ENCODE data around the gene SMYD1.
"Not testable (repeated sequence)": the region's sequence is repeated elsewhere in the genome, so short reads cannot be mapped to it uniquely, and the experiment has no call there.

The SMYD1 gene

GRCh38 chr2:88038263-88039105, 29.1 kb upstream of the SMYD1 start:
- Histone ChIP-seq H3K79me2 (ENCODE audit: control insufficient read depth, insufficient read depth, low read length, unreplicated experiment) (peaks cover 18% of the 10 kb centered on the region), H3K4me1 (ENCODE audit: control insufficient read depth, insufficient read depth, low read length, unreplicated experiment) (peaks cover 46% of the 10 kb centered on the region), H3K36me3 (ENCODE audit: insufficient read depth, low read length) (peaks cover 21% of the 10 kb centered on the region), H2AFZ (ENCODE audit: low read length, unreplicated experiment) (peak overlapping the region; percentile 11), H3K27ac (ENCODE audit: low read depth, low read length) (peak overlapping the region; percentile 93), H3K4me3 (ENCODE audit: low read depth, low read length) (0 out of 2 replicates have a peak overlapping the region, but pooled peaks have one; percentile 0), H3K27me3 (ENCODE audit: insufficient read depth, low read length) (no peaks in the 10 kb centered on the region)

DNA sequence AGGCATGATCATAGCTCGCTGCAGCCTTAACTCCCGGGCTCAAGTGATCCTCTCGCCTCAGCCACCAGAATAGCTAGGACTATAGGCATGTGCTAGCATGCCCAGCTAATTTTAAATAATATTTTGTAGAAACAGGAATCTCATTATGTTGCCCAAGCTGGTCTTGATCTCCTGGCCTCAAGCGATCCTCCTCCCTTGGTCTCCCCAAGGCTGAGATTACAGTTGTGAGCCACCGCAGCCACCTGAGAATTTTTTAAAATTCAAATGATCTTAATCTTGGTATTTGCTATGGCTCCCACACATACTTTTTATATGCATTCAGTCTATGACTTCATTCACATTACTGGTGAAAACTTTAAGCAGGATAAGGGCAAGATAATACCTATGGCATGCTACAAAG, 25.1 kb upstream of the SMYD1 start:
- H3K27me3 ChIP-seq (ENCODE audit: insufficient read depth, low read length): no peaks in the 10 kb centered on the region
- H3K27ac ChIP-seq (ENCODE audit: low read depth, low read length): no peak overlapping the region
- H3K4me1 ChIP-seq (ENCODE audit: control insufficient read depth, insufficient read depth, low read length, unreplicated experiment): peaks cover 32% of the 10 kb centered on the region
- no peak overlapping the region for H3K4me3 ChIP-seq (ENCODE audit: low read depth, low read length)
- H2AFZ ChIP-seq (ENCODE audit: low read length, unreplicated experiment): no peak overlapping the region
- H3K79me2 ChIP-seq (ENCODE audit: control insufficient read depth, insufficient read depth, low read length, unreplicated experiment): peaks cover 20% of the 10 kb centered on the region
- no peaks in the 10 kb centered on the region; the same call in 1 of the 2 replicates for H3K36me3 ChIP-seq (ENCODE audit: insufficient read depth, low read length)

DNA sequence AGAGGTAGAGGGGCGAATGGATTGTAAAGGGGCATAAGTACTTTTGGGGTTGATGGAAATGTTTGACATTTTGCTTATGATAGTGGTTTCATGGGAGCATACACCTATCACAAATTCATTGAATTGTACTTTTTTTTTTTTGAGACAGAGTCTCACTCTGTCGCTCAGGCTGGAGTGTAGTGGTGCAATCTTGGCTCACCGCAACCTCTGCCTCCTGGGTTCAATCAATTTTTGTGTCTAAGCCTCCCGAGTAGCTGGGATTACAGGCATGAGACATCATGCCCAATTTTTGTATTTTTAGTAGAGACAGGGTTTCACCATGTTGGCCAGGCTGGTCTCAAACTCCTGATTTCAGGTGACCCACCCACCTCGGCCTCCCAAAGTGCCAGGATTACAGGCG, 22.1 kb upstream of the SMYD1 start:
- not testable (repeated sequence) for H3K36me3 ChIP-seq (ENCODE audit: insufficient read depth, low read length); H3K27me3 ChIP-seq (ENCODE audit: insufficient read depth, low read length); H3K4me3 ChIP-seq (ENCODE audit: low read depth, low read length); H2AFZ ChIP-seq (ENCODE audit: low read length, unreplicated experiment); H3K27ac ChIP-seq (ENCODE audit: low read depth, low read length); H3K4me1 ChIP-seq (ENCODE audit: control insufficient read depth, insufficient read depth, low read length, unreplicated experiment)
- peaks cover 21% of the 10 kb centered on the region for H3K79me2 ChIP-seq (ENCODE audit: control insufficient read depth, insufficient read depth, low read length, unreplicated experiment)

GRCh38 chr2:88048541-88048940, 19.1 kb upstream of the SMYD1 start:
- Histone ChIP-seq H3K36me3 (ENCODE audit: insufficient read depth, low read length) (peaks cover 12% of the 10 kb centered on the region; the same call in 1 of the 2 replicates), H2AFZ (ENCODE audit: low read length, unreplicated experiment) (no peak overlapping the region), H3K27ac (ENCODE audit: low read depth, low read length) (no peak overlapping the region), H3K4me1 (ENCODE audit: control insufficient read depth, insufficient read depth, low read length, unreplicated experiment) (peaks cover 5% of the 10 kb centered on the region), H3K79me2 (ENCODE audit: control insufficient read depth, insufficient read depth, low read length, unreplicated experiment) (peaks cover 36% of the 10 kb centered on the region), H3K4me3 (ENCODE audit: low read depth, low read length) (no peak overlapping the region), H3K27me3 (ENCODE audit: insufficient read depth, low read length) (no peaks in the 10 kb centered on the region)

- peaks cover 12% of the 10 kb centered on the region for H3K4me1 ChIP-seq (ENCODE audit: control insufficient read depth, insufficient read depth, low read length, unreplicated experiment)
- peaks cover 12% of the 10 kb centered on the region; the same call in 1 of the 2 replicates for H3K36me3 ChIP-seq (ENCODE audit: insufficient read depth, low read length)
- H2AFZ ChIP-seq (ENCODE audit: low read length, unreplicated experiment): no peak overlapping the region
- H3K79me2 ChIP-seq (ENCODE audit: control insufficient read depth, insufficient read depth, low read length, unreplicated experiment): peaks cover 42% of the 10 kb centered on the region
- no peak overlapping the region for H3K27ac ChIP-seq (ENCODE audit: low read depth, low read length)
- no peaks in the 10 kb centered on the region for H3K27me3 ChIP-seq (ENCODE audit: insufficient read depth, low read length)
- no peak overlapping the region for H3K4me3 ChIP-seq (ENCODE audit: low read depth, low read length)
These were observed 18.0 kb upstream of the SMYD1 start for GRCh38 chr2:88049622-88050021.

DNA sequence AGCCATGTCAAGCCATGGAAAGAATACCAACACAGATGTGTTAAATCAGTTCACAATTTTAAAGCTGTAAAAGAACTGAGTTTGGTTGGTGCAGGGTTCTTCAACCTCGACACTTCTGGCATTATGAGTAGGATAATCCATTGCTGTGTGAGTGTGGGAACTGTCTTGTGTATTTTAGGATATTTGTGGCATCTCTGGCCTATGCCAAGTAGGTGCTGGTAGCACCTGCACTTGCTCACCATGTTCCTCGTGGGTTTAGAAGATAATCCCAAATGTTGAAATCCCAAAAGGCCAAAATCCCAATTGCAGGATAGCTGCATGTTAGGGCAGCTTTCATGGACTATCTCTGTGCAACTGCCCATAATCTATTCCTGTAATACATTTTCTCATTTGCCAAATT, 15.8 kb upstream of the SMYD1 start:
- H3K27ac ChIP-seq (ENCODE audit: low read depth, low read length): no peak overlapping the region
- H3K79me2 ChIP-seq (ENCODE audit: control insufficient read depth, insufficient read depth, low read length, unreplicated experiment): peaks cover 43% of the 10 kb centered on the region
- peaks cover 12% of the 10 kb centered on the region; the same call in 1 of the 2 replicates for H3K36me3 ChIP-seq (ENCODE audit: insufficient read depth, low read length)
- no peaks in the 10 kb centered on the region for H3K27me3 ChIP-seq (ENCODE audit: insufficient read depth, low read length)
- no peak overlapping the region for H2AFZ ChIP-seq (ENCODE audit: low read length, unreplicated experiment)
- H3K4me1 ChIP-seq (ENCODE audit: control insufficient read depth, insufficient read depth, low read length, unreplicated experiment): peaks cover 12% of the 10 kb centered on the region
- H3K4me3 ChIP-seq (ENCODE audit: low read depth, low read length): no peak overlapping the region

DNA sequence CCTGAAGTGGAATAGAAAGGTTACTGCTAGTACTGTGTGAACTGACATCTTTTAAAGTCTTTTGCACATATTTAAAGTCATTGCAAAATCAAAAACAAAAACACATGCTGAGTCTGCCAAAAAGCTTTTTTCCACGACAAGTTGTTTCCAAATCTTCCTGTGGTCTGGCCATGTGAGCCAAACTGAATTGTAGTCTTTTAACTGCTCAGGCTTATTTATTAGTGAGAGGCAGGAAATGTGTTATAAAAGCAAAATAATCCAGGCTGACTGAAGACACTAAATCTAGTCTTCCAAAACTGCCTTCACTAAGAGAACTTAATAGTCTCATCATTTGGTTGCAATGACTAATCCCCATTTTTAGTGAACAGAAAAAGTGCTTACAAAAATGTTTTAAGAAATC, 14.3 kb upstream of the SMYD1 start:
- Histone ChIP-seq H3K27ac (ENCODE audit: low read depth, low read length) (no peak overlapping the region), H3K4me1 (ENCODE audit: control insufficient read depth, insufficient read depth, low read length, unreplicated experiment) (peaks cover 12% of the 10 kb centered on the region), H2AFZ (ENCODE audit: low read length, unreplicated experiment) (no peak overlapping the region), H3K27me3 (ENCODE audit: insufficient read depth, low read length) (no peaks in the 10 kb centered on the region), H3K36me3 (ENCODE audit: insufficient read depth, low read length) (peaks cover 12% of the 10 kb centered on the region; the same call in 1 of the 2 replicates), H3K4me3 (ENCODE audit: low read depth, low read length) (peak overlapping the region; percentile 88), H3K79me2 (ENCODE audit: control insufficient read depth, insufficient read depth, low read length, unreplicated experiment) (peaks cover 43% of the 10 kb centered on the region)

DNA sequence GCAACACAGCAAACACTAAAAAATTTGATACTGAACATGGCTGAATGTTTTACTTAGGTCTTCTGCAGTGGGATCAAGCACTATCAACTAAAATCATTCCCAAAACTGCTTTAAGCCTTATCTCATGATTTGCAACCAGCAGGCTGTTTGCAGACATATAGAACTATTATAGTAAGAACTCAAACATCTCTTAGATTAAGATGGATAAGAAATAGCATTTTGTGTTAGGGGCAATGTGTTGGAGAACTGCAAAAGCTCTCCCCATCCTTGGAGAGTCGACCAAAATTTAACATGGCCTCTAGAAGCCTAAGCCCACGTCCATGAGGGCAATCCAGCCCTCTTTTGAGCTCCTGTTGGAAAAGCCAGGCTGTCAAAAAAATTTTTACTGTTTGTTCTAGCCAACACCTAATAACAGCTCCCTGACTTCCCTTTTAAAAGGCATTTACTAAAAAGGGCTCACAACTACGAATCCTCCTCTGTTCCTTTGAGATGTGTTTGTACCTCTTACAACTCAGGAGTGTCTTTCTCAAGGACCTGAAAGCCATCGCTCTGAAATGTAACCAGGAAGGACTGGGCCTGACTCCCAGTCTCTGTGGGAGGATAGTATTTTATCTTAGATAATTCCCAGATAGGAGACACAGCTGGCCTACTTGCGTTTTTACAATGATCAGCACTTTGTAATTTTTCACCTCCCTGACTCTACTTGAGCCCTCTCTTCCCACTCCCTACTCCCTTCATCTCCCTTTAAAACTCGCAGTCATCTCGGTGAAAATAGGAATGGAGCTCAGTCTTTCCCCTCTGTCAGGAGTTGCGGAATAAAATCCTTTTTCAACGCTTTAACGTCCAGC, 13.5 kb upstream of the SMYD1 start:
- Histone ChIP-seq H3K4me3 (ENCODE audit: low read depth, low read length) (peak overlapping the region; percentile 88), H3K79me2 (ENCODE audit: control insufficient read depth, insufficient read depth, low read length, unreplicated experiment) (peaks cover 43% of the 10 kb centered on the region), H3K4me1 (ENCODE audit: control insufficient read depth, insufficient read depth, low read length, unreplicated experiment) (peaks cover 12% of the 10 kb centered on the region), H3K36me3 (ENCODE audit: insufficient read depth, low read length) (peaks cover 10% of the 10 kb centered on the region; the same call in 1 of the 2 replicates), H2AFZ (ENCODE audit: low read length, unreplicated experiment) (no peak overlapping the region), H3K27me3 (ENCODE audit: insufficient read depth, low read length) (no peaks in the 10 kb centered on the region), H3K27ac (ENCODE audit: low read depth, low read length) (peak overlapping the region; percentile 79; the same call in 1 of the 2 replicates)

DNA sequence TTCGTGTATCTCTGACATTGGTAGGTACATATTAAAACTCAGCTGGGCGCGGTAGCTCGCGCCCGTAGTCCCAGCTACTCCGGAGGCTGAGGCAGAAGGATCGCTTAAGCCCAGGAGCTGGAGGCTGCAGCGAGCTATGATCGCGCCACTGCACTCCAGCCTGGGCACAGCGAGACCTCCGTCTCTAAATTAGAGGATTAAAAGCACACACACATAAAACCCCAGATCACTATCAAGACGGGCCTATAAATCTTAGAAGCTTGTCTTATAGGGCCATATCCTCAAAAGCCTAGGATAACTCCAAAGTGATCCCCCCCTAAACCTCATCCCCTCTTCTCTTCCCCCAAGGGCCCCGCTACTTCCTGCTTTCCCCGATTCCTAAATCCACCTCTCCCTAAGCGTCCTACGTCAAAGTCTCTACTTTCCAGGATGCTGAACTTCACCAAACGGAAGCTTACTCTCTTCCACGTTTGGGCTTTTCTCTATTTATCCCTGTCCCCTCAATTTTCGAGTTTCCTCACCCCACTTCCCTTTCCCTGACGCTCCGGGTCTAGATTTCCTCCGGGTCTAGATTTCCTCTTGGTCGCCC, 12.7 kb upstream of the SMYD1 start:
- Histone ChIP-seq H3K4me1 (ENCODE audit: control insufficient read depth, insufficient read depth, low read length, unreplicated experiment) (peaks cover 12% of the 10 kb centered on the region), H3K27ac (ENCODE audit: low read depth, low read length) (peak overlapping the region; percentile 79), H3K27me3 (ENCODE audit: insufficient read depth, low read length) (no peaks in the 10 kb centered on the region), H2AFZ (ENCODE audit: low read length, unreplicated experiment) (peak overlapping the region; percentile 64), H3K36me3 (ENCODE audit: insufficient read depth, low read length) (peaks cover 10% of the 10 kb centered on the region; the same call in 1 of the 2 replicates), H3K79me2 (ENCODE audit: control insufficient read depth, insufficient read depth, low read length, unreplicated experiment) (peaks cover 39% of the 10 kb centered on the region), H3K4me3 (ENCODE audit: low read depth, low read length) (peak overlapping the region; percentile 88)

GRCh38 chr2:88055371-88056128, 12.1 kb upstream of the SMYD1 start, which contains the start of gene KRCC1:
Gene KRCC1, minus strand, starts transcription at chr2:88055783. Its CDS starts 27,220 bp downstream, at chr2:88028563.
- Histone ChIP-seq H3K4me3 (ENCODE audit: low read depth, low read length) (peak within 1 kb of the TSS; percentile 88), H3K79me2 (ENCODE audit: control insufficient read depth, insufficient read depth, low read length, unreplicated experiment) (peaks cover 39% of the 10 kb centered on the region), H3K27ac (ENCODE audit: low read depth, low read length) (peak within 1 kb of the TSS; percentile 79), H2AFZ (ENCODE audit: low read length, unreplicated experiment) (peak within 1 kb of the TSS; percentile 92), H3K27me3 (ENCODE audit: insufficient read depth, low read length) (no peaks in the 10 kb centered on the region), H3K4me1 (ENCODE audit: control insufficient read depth, insufficient read depth, low read length, unreplicated experiment) (peaks cover 12% of the 10 kb centered on the region), H3K36me3 (ENCODE audit: insufficient read depth, low read length) (peaks cover 10% of the 10 kb centered on the region; the same call in 1 of the 2 replicates)

Data from ACC112 (cell line).